Kidney (tissue), 14 donors: Measurements from ENCODE around the gene DIS3L2. TPM values are rescaled to one million over a fixed set of nuclear protein-coding genes. Genes with fewer than 3 reads are reported as not detected.

ENCODE experiments used
- DNase-seq, 5 donors: peaks; one replicate each; pipeline ENCODE4 v3.0.0-alpha.2; 2013 to 2020
- FAIRE-seq: peaks from 2 replicates; lab custom pipeline; 2012; peaks lifted over from hg19 to GRCh38; lab: Jason Lieb, UNC
- H3K27ac ChIP-seq, 2 donors: one replicate each; pipeline ENCODE4 v1.7.0; 2013; ENCODE audit warnings: low read depth in 2 of 2, low read length in 2 of 2, inconsistent platforms in 1 of 2
- H3K27me3 ChIP-seq: one replicate; pipeline ENCODE4 v1.7.1; 2013; ENCODE audit warnings: low read length, inconsistent platforms; ENCODE audit not compliant: control insufficient read depth, insufficient read depth
- H3K36me3 ChIP-seq, 3 donors: one replicate each; pipeline versions ENCODE4 v1.7.0 to v1.7.1; 2013; ENCODE audit warnings: low read length in 3 of 3, control low read depth in 1 of 3, inconsistent platforms in 1 of 3; ENCODE audit not compliant: insufficient read depth in 3 of 3, control insufficient read depth in 2 of 3
- H3K4me1 ChIP-seq, 3 donors: one replicate each; pipeline versions ENCODE4 v1.7.0 to v1.7.1; 2013; ENCODE audit warnings: low read length in 3 of 3, inconsistent platforms in 1 of 3, low read depth in 1 of 3; ENCODE audit not compliant: control insufficient read depth in 2 of 3, insufficient read depth in 2 of 3
- H3K4me3 ChIP-seq, 3 donors: one replicate each; pipeline versions ENCODE4 v1.7.0 to v1.8.1; 2013; ENCODE audit warnings: low read length in 3 of 3, control low read depth in 1 of 3, inconsistent platforms in 1 of 3
- H3K9ac ChIP-seq, 3 donors: one replicate each; pipeline versions ENCODE4 v1.7.0 to v1.7.1; 2013; ENCODE audit warnings: low read length in 3 of 3, control low read depth in 1 of 3, inconsistent platforms in 1 of 3
- H3K9me3 ChIP-seq, 3 donors: one replicate each; pipeline versions ENCODE4 v1.7.0 to v1.7.1; 2013; ENCODE audit warnings: low read length in 3 of 3, control low read depth in 1 of 3, inconsistent platforms in 1 of 3; ENCODE audit not compliant: control insufficient read depth in 2 of 3, insufficient read depth in 1 of 3
- intact Hi-C: fragments of 100-400 bp; cut with DNase I; formaldehyde crosslinking; loops from one replicate; pipeline ENCODE4 v1.11.1; 2022
- polyA plus RNA-seq: library from polyadenylated mRNA; stranded (reverse); fragments of 350-450 nt; fragmentation: Illumina TruSeq; extraction: RNeasy Lipid Tissue Mini Kit (QIAGEN cat#74804); gene quantifications from one replicate; pipeline ENCODE4 v1.2.3, GENCODE V29; 2014; ENCODE audit warnings: low read depth, low replicate concordance; ENCODE audit not compliant: insufficient read depth
- total RNA-seq: library from RNA; stranded (reverse); fragmentation: NEBNext Ultra II Directional; extraction: Animal tissue kit (Norgen Biotek cat#: 25700); gene quantifications from one replicate; pipeline ENCODE4 v1.2.1, GENCODE V29; 2021
- TF ChIP-seq, protein P1 (sequence below): IDR thresholded peaks from 3 replicates; pipeline ENCODE4 v1.5.1; 2012; ENCODE audit warnings: mild to moderate bottlenecking, moderate library complexity, borderline replicate concordance; ENCODE audit not compliant: insufficient read depth; ENCODE audit errors: extremely low read depth
- donor health status: control.
- donor health status: control.
- donor health status: control.
- donor health status: control.
- donor health status: control.
- donor health status: DM: yes; HTN: yes; CAD: no.
- donor health status: Normal renal cell carcinoma (clear cell type).

The DIS3L2 gene
- total and polyA plus RNA-seq, 2 donors from 2014 or later: 12.3 to 47.7 TPM

DNA sequence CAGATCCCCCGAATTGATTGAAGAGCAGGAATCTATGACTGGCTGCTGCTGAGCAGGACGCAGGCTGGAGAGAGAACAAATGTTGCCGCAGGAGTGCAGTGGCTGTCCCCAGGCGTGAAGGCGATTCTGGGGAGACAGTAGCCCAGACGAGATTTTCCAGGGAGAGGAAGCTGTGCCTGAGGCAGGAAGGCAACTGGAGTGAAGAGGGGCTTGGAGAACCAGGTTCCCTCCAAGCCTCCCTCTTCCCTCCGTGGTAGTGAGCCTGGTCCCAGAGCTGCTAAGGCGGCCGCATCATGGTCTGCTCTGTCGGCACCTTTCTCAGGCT, 34.0 kb upstream of the DIS3L2 start:
- FAIRE-seq (no peak), DNase-seq (peak in 1 of 5 donors; percentile 39)
- Histone ChIP-seq H3K9me3 (no peaks in the 10 kb centered on the region), H3K27ac (no peak overlapping the region), H3K4me1 (peaks cover 0 to 18% (median 0%) of the 10 kb centered on the region in 3 donors), H3K9ac (no peak overlapping the region), H3K4me3 (no peak overlapping the region), H3K27me3 (peaks cover 28% of the 10 kb centered on the region), H3K36me3 (no peaks in the 10 kb centered on the region)
- intact Hi-C loops: loop anchor here (10.0 kb wide), 1 partner anchor 397 kb away; no protein-coding TSS in a partner anchor
- TF ChIP-seq, protein P1, sequence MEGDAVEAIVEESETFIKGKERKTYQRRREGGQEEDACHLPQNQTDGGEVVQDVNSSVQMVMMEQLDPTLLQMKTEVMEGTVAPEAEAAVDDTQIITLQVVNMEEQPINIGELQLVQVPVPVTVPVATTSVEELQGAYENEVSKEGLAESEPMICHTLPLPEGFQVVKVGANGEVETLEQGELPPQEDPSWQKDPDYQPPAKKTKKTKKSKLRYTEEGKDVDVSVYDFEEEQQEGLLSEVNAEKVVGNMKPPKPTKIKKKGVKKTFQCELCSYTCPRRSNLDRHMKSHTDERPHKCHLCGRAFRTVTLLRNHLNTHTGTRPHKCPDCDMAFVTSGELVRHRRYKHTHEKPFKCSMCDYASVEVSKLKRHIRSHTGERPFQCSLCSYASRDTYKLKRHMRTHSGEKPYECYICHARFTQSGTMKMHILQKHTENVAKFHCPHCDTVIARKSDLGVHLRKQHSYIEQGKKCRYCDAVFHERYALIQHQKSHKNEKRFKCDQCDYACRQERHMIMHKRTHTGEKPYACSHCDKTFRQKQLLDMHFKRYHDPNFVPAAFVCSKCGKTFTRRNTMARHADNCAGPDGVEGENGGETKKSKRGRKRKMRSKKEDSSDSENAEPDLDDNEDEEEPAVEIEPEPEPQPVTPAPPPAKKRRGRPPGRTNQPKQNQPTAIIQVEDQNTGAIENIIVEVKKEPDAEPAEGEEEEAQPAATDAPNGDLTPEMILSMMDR: no peak

DNA sequence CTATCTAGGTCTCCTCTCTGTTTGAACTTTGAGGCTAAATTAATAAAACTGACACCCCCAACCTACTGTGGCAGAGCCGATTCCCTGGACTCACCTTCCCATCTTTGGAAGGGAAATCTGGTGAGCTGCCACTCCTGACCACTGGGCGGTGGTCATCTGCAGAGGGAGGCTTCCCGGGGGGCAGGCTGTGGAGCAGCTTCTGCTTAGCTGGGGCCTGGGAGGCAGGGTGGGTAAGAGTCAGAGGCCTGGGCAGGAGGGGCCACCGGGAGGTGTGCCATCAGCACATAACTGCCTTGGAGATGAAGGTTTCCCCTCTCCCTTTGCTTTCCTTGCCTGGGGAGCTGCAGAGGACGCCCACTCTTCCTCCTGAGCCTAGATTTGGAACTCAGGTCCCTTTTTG, 33.0 kb upstream of the DIS3L2 start:
- Histone ChIP-seq H3K9me3 (no peaks in the 10 kb centered on the region), H3K36me3 (no peaks in the 10 kb centered on the region), H3K27me3 (peaks cover 25% of the 10 kb centered on the region), H3K27ac (no peak overlapping the region), H3K9ac (no peak overlapping the region), H3K4me3 (no peak overlapping the region), H3K4me1 (peaks cover 0 to 18% (median 0%) of the 10 kb centered on the region in 3 donors)
- DNase-seq: peak in 1 of 5 donors; percentile 48
- intact Hi-C loops: loop anchor here (10.0 kb wide), 1 partner anchor 396 kb away; no protein-coding TSS in a partner anchor
- TF ChIP-seq, protein P1: no peak
- FAIRE-seq: no peak

DNA sequence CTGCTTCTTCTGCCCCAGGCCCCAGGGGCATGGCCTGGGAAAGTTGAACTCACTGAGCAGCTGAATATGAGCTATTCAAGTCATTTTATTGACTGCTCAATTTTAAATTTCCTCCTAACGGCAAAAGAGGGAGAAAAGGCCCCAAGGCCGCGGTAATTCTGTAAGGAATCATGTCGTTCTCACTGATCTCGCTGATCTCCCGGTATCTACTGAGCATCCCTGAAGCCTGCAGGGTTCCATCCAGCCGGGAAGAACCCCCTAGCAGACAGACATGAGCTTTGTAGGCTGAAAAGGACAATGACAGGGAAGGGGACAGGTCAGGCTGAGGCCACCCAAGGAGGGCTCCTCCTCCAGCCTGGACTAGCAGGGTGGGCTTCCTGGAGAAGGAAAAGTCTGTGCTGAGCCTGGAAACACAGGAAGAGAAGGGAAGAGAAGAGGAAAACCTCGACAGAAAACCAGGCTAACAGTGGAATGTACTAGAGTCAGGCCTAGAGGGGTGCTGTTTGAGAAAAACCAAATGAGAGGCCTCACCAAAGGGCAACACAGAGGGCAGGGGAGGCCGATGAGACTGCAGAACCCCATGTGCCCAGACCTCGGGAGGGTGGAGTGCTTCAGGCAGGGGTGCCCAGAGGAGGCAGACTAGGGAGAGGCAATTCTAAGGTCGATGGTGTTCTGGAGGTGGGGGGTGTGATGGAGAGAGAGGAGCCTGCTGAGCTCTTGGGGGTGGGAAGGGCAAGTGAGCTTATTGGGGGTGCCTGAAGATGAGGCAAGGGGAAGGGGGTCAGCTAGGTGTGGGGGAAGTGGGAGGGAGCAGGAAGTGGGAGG, 32.4 kb upstream of the DIS3L2 start:
- Histone ChIP-seq H3K27ac (no peak overlapping the region), H3K9ac (no peak overlapping the region), H3K36me3 (no peaks in the 10 kb centered on the region), H3K27me3 (peaks cover 21% of the 10 kb centered on the region), H3K4me1 (peaks cover 0 to 18% (median 0%) of the 10 kb centered on the region in 3 donors), H3K9me3 (no peaks in the 10 kb centered on the region), H3K4me3 (no peak overlapping the region)
- no peak for FAIRE-seq
- DNase-seq: peak in 1 of 5 donors; percentile 56
- TF ChIP-seq, protein P1: no peak
- intact Hi-C loops: loop anchor here (10.0 kb wide), 1 partner anchor 396 kb away; no protein-coding TSS in a partner anchor
